Smooth muscle cell (in vitro differentiated cells): ENCODE results near the gene WNT5A. TPM values are rescaled to one million over a fixed set of nuclear protein-coding genes. Genes with fewer than 3 reads are reported as not detected.

ENCODE experiments used
- DNase-seq: peaks from one replicate; lab custom pipeline; 2025; ENCODE audit not compliant: unreplicated experiment; lab: John Stamatoyannopoulos, UW
- H2AFZ ChIP-seq: fragments of 200-600 bp; sonication (generic); 2 replicates; pipeline ENCODE4 v1.6.0; 2016; ENCODE audit warnings: antibody characterized with exemption, low read depth, mild to moderate bottlenecking
- H3F3A ChIP-seq: fragments of 200-600 bp; sonication (generic); 2 replicates; pipeline ENCODE4 v1.6.0; 2017; ENCODE audit warnings: antibody characterized with exemption, low read depth
- H3K27ac ChIP-seq: fragments of 200-600 bp; sonication (generic); 2 replicates; pipeline ENCODE4 v1.5.1; 2016; ENCODE audit warnings: low read depth, mild to moderate bottlenecking
- H3K27me3 ChIP-seq: fragments of 200-600 bp; sonication (generic); 2 replicates; pipeline ENCODE4 v1.6.1; 2016; ENCODE audit warnings: low read depth, mild to moderate bottlenecking
- H3K36me3 ChIP-seq: fragments of 200-600 bp; sonication (generic); 2 replicates; pipeline ENCODE4 v1.5.1; 2016; ENCODE audit warnings: low read depth
- H3K4me1 ChIP-seq: fragments of 200-600 bp; sonication (generic); 2 replicates; pipeline ENCODE4 v1.5.1; 2016; ENCODE audit warnings: low read depth
- H3K4me2 ChIP-seq: fragments of 200-600 bp; sonication (generic); 2 replicates; pipeline ENCODE4 v1.6.0; 2016; ENCODE audit warnings: mild to moderate bottlenecking
- H3K4me3 ChIP-seq: fragments of 200-600 bp; sonication (generic); 2 replicates; pipeline ENCODE4 v1.5.1; 2016; ENCODE audit warnings: mild to moderate bottlenecking
- H3K79me2 ChIP-seq: fragments of 200-600 bp; sonication (generic); 2 replicates; pipeline ENCODE4 v1.6.0; 2016; ENCODE audit warnings: low read depth, mild to moderate bottlenecking
- H3K9ac ChIP-seq: fragments of 200-600 bp; sonication (generic); 2 replicates; pipeline ENCODE4 v1.6.0; 2016; ENCODE audit warnings: low read depth
- H3K9me3 ChIP-seq: fragments of 200-600 bp; sonication (generic); replicated peaks from 2 replicates; pipeline ENCODE4 v1.5.1; 2016; ENCODE audit warnings: low read depth
- H4K20me1 ChIP-seq: fragments of 200-600 bp; sonication (generic); 2 replicates; pipeline ENCODE4 v1.6.0; 2016; ENCODE audit warnings: low read depth
- CTCF ChIP-seq: fragments of 200-600 bp; sonication (generic); IDR thresholded peaks from 2 replicates; pipeline ENCODE4 v1.5.1; 2017; ENCODE audit warnings: borderline replicate concordance, mild to moderate bottlenecking, antibody characterized with exemption; ENCODE audit not compliant: insufficient read depth, poor library complexity, severe bottlenecking
- WGBS: methylation state at CpG from one replicate; pipeline ENCODE4 v1.1.7; 2016; ENCODE audit warnings: low lambda C conversion rate; 5-methylcytosine and 5-hydroxymethylcytosine counted together
- polyA plus RNA-seq: library from polyadenylated mRNA; unstranded; fragments of >200 nt; fragmentation: Nextera tagmentation; extraction: Ambion mirVana; gene quantifications from 2 replicates; pipeline ENCODE4 v1.2.1, GENCODE V29; 2016
- total RNA-seq: library from RNA; depleted of rRNA; stranded (reverse); fragments of >200 nt; gene quantifications from 2 replicates; pipeline ENCODE4 v1.2.3, GENCODE V29; 2014

Gene WNT5A
- total and polyA plus RNA-seq, 2 experiments from 2014 or later: 12.0 to 81.8 TPM

DNA sequence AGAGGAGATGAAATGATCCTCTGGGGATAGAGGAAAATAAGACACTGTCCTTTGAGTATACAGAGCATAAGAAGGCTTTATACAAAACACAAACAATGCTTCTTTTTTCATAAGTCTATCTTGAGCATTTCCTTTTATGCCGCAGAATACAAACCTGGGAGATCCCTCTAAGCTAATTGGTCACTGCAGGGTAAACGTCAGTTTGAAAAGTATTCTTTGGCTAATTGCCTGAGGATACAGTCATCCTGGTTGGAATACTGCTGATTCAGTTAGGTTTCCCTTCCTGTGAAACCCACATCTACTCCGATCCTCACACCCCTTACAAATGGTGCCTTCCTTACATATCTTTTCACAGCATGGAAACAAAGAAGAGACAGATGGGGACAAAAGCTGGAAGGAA lies 10.6 kb downstream of the WNT5A start:
- DNase-seq: no peak
- WGBS: 59% methylated on average over 3 of the region's 3 CpGs
- Histone ChIP-seq H3K36me3 (peaks cover 5% of the 10 kb centered on the region), H3K4me3 (peak overlapping the region; percentile 86), H3K9me3 (no peaks in the 10 kb centered on the region), H3K27ac (no peak overlapping the region), H2AFZ (no peak overlapping the region), H3F3A (peaks cover 6% of the 10 kb centered on the region), H3K9ac (no peak overlapping the region), H3K4me2 (peak overlapping the region; percentile 93), H4K20me1 (peaks cover 41% of the 10 kb centered on the region), H3K79me2 (peaks cover 34% of the 10 kb centered on the region), H3K27me3 (no peaks in the 10 kb centered on the region), H3K4me1 (peaks cover 3% of the 10 kb centered on the region)
- TF ChIP-seq CTCF: no peak

- Histone ChIP-seq H2AFZ (no peak overlapping the region), H4K20me1 (peaks cover 27% of the 10 kb centered on the region), H3F3A (peaks cover 3% of the 10 kb centered on the region), H3K9ac (no peak overlapping the region), H3K79me2 (peaks cover 17% of the 10 kb centered on the region), H3K36me3 (peaks cover 5% of the 10 kb centered on the region), H3K27me3 (no peaks in the 10 kb centered on the region), H3K4me3 (no peak overlapping the region), H3K4me2 (no peak overlapping the region), H3K27ac (no peak overlapping the region), H3K4me1 (no peaks in the 10 kb centered on the region), H3K9me3 (no peaks in the 10 kb centered on the region)
- 87% methylated on average over 23 of the region's 44 CpGs for WGBS
- DNase-seq: no peak
- TF ChIP-seq CTCF: no peak
Measured at GRCh38 chr3:55474213-55474632, 12.9 kb downstream of the WNT5A start.

DNA sequence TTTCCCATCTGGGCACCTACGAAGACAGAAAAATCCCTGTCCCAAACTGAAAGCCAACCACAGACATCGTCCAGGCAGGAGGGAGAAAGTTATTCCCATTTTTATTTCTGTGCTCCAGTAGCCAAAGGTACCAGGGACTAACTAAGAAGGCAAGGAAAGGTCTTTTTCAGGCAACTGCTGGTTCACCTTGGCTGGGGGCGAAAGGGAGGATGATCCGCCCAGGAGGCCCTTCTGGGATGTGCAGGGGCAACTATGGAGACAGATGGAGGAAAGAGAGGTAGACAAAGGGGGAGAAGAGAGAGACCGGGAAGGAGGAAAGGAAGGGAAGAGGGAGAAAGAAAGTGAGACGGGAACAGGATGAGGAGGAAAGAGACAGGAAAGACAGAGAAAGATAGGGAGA lies 13.3 kb downstream of the WNT5A start:
- H3K27ac ChIP-seq: no peak overlapping the region
- no peaks in the 10 kb centered on the region for H3K4me1 ChIP-seq
- H2AFZ ChIP-seq: no peak overlapping the region
- peaks cover 13% of the 10 kb centered on the region for H3K79me2 ChIP-seq
- no peak overlapping the region for H3K9ac ChIP-seq
- H3K4me3 ChIP-seq: no peak overlapping the region
- no peak for DNase-seq
- 96% methylated on average over 6 of the region's 6 CpGs for WGBS
- TF ChIP-seq CTCF: no peak
- H3F3A ChIP-seq: peaks cover 3% of the 10 kb centered on the region
- H3K4me2 ChIP-seq: no peak overlapping the region
- H4K20me1 ChIP-seq: peaks cover 27% of the 10 kb centered on the region
- peaks cover 5% of the 10 kb centered on the region for H3K36me3 ChIP-seq
- H3K27me3 ChIP-seq: no peaks in the 10 kb centered on the region
- H3K9me3 ChIP-seq: no peaks in the 10 kb centered on the region

GRCh38 chr3:55471522-55472280 lies 15.4 kb downstream of the WNT5A start:
- DNase-seq: no peak
- H3K27ac ChIP-seq: no peak overlapping the region
- H3K4me2 ChIP-seq: no peak overlapping the region
- peaks cover 5% of the 10 kb centered on the region for H3K36me3 ChIP-seq
- H2AFZ ChIP-seq: no peak overlapping the region
- no peak overlapping the region for H3K4me3 ChIP-seq
- H3K27me3 ChIP-seq: no peaks in the 10 kb centered on the region
- 88% methylated on average over 8 of the region's 8 CpGs for WGBS
- TF ChIP-seq CTCF: no peak
- H3K4me1 ChIP-seq: peaks cover 5% of the 10 kb centered on the region
- H3F3A ChIP-seq: peaks cover 3% of the 10 kb centered on the region
- H3K79me2 ChIP-seq: peaks cover 3% of the 10 kb centered on the region
- no peak overlapping the region for H3K9ac ChIP-seq
- no peaks in the 10 kb centered on the region for H3K9me3 ChIP-seq
- peaks cover 22% of the 10 kb centered on the region for H4K20me1 ChIP-seq
